Liver (tissue), 9 donors: Measurements from ENCODE around the gene MPV17L. TPM values are rescaled to one million over a fixed set of nuclear protein-coding genes. Genes with fewer than 3 reads are reported as not detected.
"Not testable (repeated sequence)": the region's sequence is repeated elsewhere in the genome, so short reads cannot be mapped to it uniquely, and the experiment has no call there.

Experiments
- DNase-seq: peaks from one replicate; pipeline ENCODE4 v3.0.0-alpha.2; 2017; ENCODE audit warnings: low spot score
- H3K27ac ChIP-seq, 2 donors: one replicate each; pipeline ENCODE4 v1.7.0; 2013; ENCODE audit warnings: inconsistent platforms in 2 of 2, low read length in 2 of 2, control low read depth in 1 of 2, low read depth in 1 of 2, mild to moderate bottlenecking in 1 of 2
- H3K27me3 ChIP-seq, 4 donors: one replicate each; pipeline versions ENCODE4 v1.6.1 to v1.7.0; 2013; ENCODE audit warnings: low read length in 3 of 4, inconsistent platforms in 1 of 4, mild to moderate bottlenecking in 1 of 4, moderate library complexity in 1 of 4; ENCODE audit not compliant: control insufficient read depth in 4 of 4, insufficient read depth in 4 of 4
- H3K36me3 ChIP-seq, 4 donors: one replicate each; pipeline versions ENCODE4 v1.6.1 to v1.7.0; 2013; ENCODE audit warnings: low read length in 3 of 4, mild to moderate bottlenecking in 3 of 4, low read depth in 1 of 4, moderate library complexity in 1 of 4; ENCODE audit not compliant: control insufficient read depth in 4 of 4, insufficient read depth in 3 of 4
- H3K4me1 ChIP-seq, 4 donors: one replicate each; pipeline versions ENCODE4 v1.6.1 to v1.7.0; 2013; ENCODE audit warnings: low read length in 3 of 4, mild to moderate bottlenecking in 3 of 4, moderate library complexity in 1 of 4; ENCODE audit not compliant: control insufficient read depth in 4 of 4, insufficient read depth in 4 of 4
- H3K4me3 ChIP-seq, 3 donors: one replicate each; pipeline versions ENCODE4 v1.6.1 to v1.7.0; 2013; ENCODE audit warnings: low read length in 3 of 3, control low read depth in 1 of 3, low read depth in 1 of 3, mild to moderate bottlenecking in 1 of 3
- H3K9ac ChIP-seq, 2 donors: one replicate each; pipeline ENCODE4 v1.7.0; 2013; ENCODE audit warnings: low read length in 2 of 2, mild to moderate bottlenecking in 2 of 2, moderate library complexity in 2 of 2, control low read depth in 1 of 2, low read depth in 1 of 2
- H3K9me3 ChIP-seq, 4 donors: one replicate each; pipeline versions ENCODE4 v1.6.1 to v1.7.0; 2013; ENCODE audit warnings: low read length in 3 of 4; ENCODE audit not compliant: control insufficient read depth in 4 of 4
- ATF3 ChIP-seq: IDR thresholded peaks from 2 replicates; pipeline ENCODE4 v1.6.1; 2016; ENCODE audit warnings: antibody characterized with exemption
- EGR1 ChIP-seq, 2 donors: IDR thresholded peaks; 2 replicates each; pipeline ENCODE4 v1.6.1; 2016 to 2018; ENCODE audit warnings: antibody characterized with exemption in 2 of 2, low read depth in 2 of 2
- FOXA2 ChIP-seq: IDR thresholded peaks from 2 replicates; pipeline ENCODE4 v1.6.1; 2016; ENCODE audit warnings: antibody characterized with exemption
- GABPA ChIP-seq, 2 donors: IDR thresholded peaks in 1 of 2; conservative IDR thresholded peaks in 1 of 2; 2 replicates each; pipeline ENCODE4 v1.6.1; 2016; ENCODE audit warnings: antibody characterized with exemption in 2 of 2, mild to moderate bottlenecking in 1 of 2, moderate library complexity in 1 of 2
- HNF4A ChIP-seq, 2 donors: conservative IDR thresholded peaks; 2 replicates each; pipeline ENCODE4 v1.6.1; 2016; ENCODE audit warnings: antibody characterized with exemption in 2 of 2, mild to moderate bottlenecking in 2 of 2
- HNF4G ChIP-seq: IDR thresholded peaks from 2 replicates; pipeline ENCODE4 v1.6.1; 2016; ENCODE audit warnings: antibody characterized with exemption
- JUND ChIP-seq, 2 donors: IDR thresholded peaks; 2 replicates each; pipeline ENCODE4 v1.6.1; 2016; ENCODE audit warnings: antibody characterized with exemption in 2 of 2
- RAD21 ChIP-seq, 2 donors: IDR thresholded peaks; 2 replicates each; pipeline ENCODE4 v1.6.1; 2016; ENCODE audit warnings: antibody characterized with exemption in 2 of 2, mild to moderate bottlenecking in 2 of 2
- REST ChIP-seq: IDR thresholded peaks from 2 replicates; pipeline ENCODE4 v1.6.1; 2016; ENCODE audit warnings: antibody characterized with exemption, mild to moderate bottlenecking
- RXRA ChIP-seq, 2 donors: IDR thresholded peaks; 2 replicates each; pipeline ENCODE4 v1.6.1; 2017 to 2018; ENCODE audit warnings: antibody characterized with exemption in 2 of 2, mild to moderate bottlenecking in 1 of 2
- SP1 ChIP-seq: IDR thresholded peaks from 2 replicates; pipeline ENCODE4 v1.6.1; 2018; ENCODE audit warnings: antibody characterized with exemption, mild to moderate bottlenecking
- TAF1 ChIP-seq: conservative IDR thresholded peaks from 2 replicates; pipeline ENCODE4 v1.6.1; 2016; ENCODE audit warnings: antibody characterized with exemption, mild to moderate bottlenecking
- YY1 ChIP-seq: IDR thresholded peaks from 2 replicates; pipeline ENCODE4 v1.6.1; 2016; ENCODE audit warnings: antibody characterized with exemption, mild to moderate bottlenecking
- WGBS: extraction: QIAGEN DNeasy Blood & Tissue Kit; methylation state at CpG from one replicate; pipeline ENCODE4 v1.1.7; 2013; 5-methylcytosine and 5-hydroxymethylcytosine counted together
- polyA plus RNA-seq, 2 donors: library from polyadenylated mRNA; stranded (reverse) in 1 of 2; unstranded in 1 of 2; fragments of 200-250 nt in 1 of 2; fragments of >200 nt in 1 of 2; fragmentation: Nextera tagmentation in 1 of 2; extraction: Ambion mirVana in 1 of 2; gene quantifications; one replicate each; pipeline versions ENCODE4 v1.2.1 to v1.2.3, GENCODE V29; 2013 to 2015
- total RNA-seq, 2 donors: library from RNA; depleted of rRNA; stranded (reverse); fragments of >200 nt; gene quantifications; one replicate each; pipeline ENCODE4 v1.2.3, GENCODE V29; 2014
- TF ChIP-seq, protein P1 (sequence below): IDR thresholded peaks from 2 replicates; pipeline ENCODE4 v1.6.1; 2016; ENCODE audit warnings: antibody characterized with exemption
- TF ChIP-seq, protein P2 (sequence below): IDR thresholded peaks from 2 replicates; pipeline ENCODE4 v1.6.1; 2016; ENCODE audit warnings: antibody characterized with exemption
- donor health status: healthy.
- donor health status: healthy.
- donor health status: healthy.
- donor health status: healthy.
- donor health status: healthy.

MPV17L gene
- total and polyA plus RNA-seq, 4 donors: 4.9 to 39.6 (median 8.8) TPM

- WGBS: 24% methylated on average over 4 of the region's 4 CpGs
- no peak for DNase-seq
- no peak overlapping the region for H3K4me3 ChIP-seq
- peak in 1 of 2 donors; percentile 25 for TF ChIP-seq RAD21 (IDR thresholded peaks at IDR 0.05)
- TF ChIP-seq SP1: peak; percentile 59
- peak; percentile 8 for TF ChIP-seq FOXA2
- TF ChIP-seq RXRA (IDR thresholded peaks at IDR 0.05): peak; percentile 74 to 95
- TF ChIP-seq ATF3: peak; percentile 21
- no peak for TF ChIP-seq EGR1 (IDR thresholded peaks at IDR 0.05; ENCODE audit: low read depth in 2 of 2)
- TF ChIP-seq, protein P1, sequence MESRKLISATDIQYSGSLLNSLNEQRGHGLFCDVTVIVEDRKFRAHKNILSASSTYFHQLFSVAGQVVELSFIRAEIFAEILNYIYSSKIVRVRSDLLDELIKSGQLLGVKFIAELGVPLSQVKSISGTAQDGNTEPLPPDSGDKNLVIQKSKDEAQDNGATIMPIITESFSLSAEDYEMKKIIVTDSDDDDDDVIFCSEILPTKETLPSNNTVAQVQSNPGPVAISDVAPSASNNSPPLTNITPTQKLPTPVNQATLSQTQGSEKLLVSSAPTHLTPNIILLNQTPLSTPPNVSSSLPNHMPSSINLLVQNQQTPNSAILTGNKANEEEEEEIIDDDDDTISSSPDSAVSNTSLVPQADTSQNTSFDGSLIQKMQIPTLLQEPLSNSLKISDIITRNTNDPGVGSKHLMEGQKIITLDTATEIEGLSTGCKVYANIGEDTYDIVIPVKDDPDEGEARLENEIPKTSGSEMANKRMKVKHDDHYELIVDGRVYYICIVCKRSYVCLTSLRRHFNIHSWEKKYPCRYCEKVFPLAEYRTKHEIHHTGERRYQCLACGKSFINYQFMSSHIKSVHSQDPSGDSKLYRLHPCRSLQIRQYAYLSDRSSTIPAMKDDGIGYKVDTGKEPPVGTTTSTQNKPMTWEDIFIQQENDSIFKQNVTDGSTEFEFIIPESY: no peak
- TF ChIP-seq YY1: peak; percentile 30
- no peak for TF ChIP-seq GABPA (IDR thresholded peaks at IDR 0.05 in 1 of 2, conservative IDR thresholded peaks at IDR 0.05 in 1 of 2)
- TF ChIP-seq, protein P2, sequence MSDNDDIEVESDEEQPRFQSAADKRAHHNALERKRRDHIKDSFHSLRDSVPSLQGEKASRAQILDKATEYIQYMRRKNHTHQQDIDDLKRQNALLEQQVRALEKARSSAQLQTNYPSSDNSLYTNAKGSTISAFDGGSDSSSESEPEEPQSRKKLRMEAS: peak; percentile 50
- peak in 1 of 2 donors; percentile 44 for TF ChIP-seq JUND (IDR thresholded peaks at IDR 0.05)
- peak; percentile 31 to 70 for TF ChIP-seq HNF4A (conservative IDR thresholded peaks at IDR 0.05)
- H3K9ac ChIP-seq: peak overlapping the region in 1 of 2 donors; percentile 16
- H3K27me3 ChIP-seq: no peaks in the 10 kb centered on the region
- H3K36me3 ChIP-seq: peaks cover 0 to 3% (median 0%) of the 10 kb centered on the region in 4 donors
- H3K9me3 ChIP-seq: no peaks in the 10 kb centered on the region
- H3K27ac ChIP-seq: peak overlapping the region; percentile 42 to 63
- H3K4me1 ChIP-seq: peaks cover 0 to 8% (median 3%) of the 10 kb centered on the region in 4 donors
Measured at GRCh38 chr16:15404792-15405191, 9.2 kb downstream of the MPV17L start.

GRCh38 chr16:15407756-15408155 is 12.2 kb downstream of the MPV17L start:
- H3K4me3 ChIP-seq, H3K36me3 ChIP-seq, H3K4me1 ChIP-seq, H3K9ac ChIP-seq, H3K27ac ChIP-seq, H3K27me3 ChIP-seq, H3K9me3 ChIP-seq, DNase-seq: not testable (repeated sequence)
- 92% methylated on average over 4 of the region's 4 CpGs for WGBS

- H3K9me3 ChIP-seq, DNase-seq, H3K27ac ChIP-seq, H3K4me3 ChIP-seq, H3K27me3 ChIP-seq, H3K4me1 ChIP-seq, H3K36me3 ChIP-seq, H3K9ac ChIP-seq: not testable (repeated sequence)
- WGBS: 96% methylated on average over 6 of the region's 6 CpGs
Measured at GRCh38 chr16:15409476-15409875, 13.9 kb downstream of the MPV17L start.

GRCh38 chr16:15415511-15415985 is 20.0 kb downstream of the MPV17L start:
- H3K9me3 ChIP-seq: no peaks in the 10 kb centered on the region
- no peaks in the 10 kb centered on the region for H3K27me3 ChIP-seq
- no peak overlapping the region for H3K27ac ChIP-seq
- TF ChIP-seq REST (no peak), HNF4G (no peak), EGR1 (IDR thresholded peaks at IDR 0.05; ENCODE audit: low read depth in 2 of 2) (no peak), FOXA2 (no peak), GABPA (IDR thresholded peaks at IDR 0.05 in 1 of 2, conservative IDR thresholded peaks at IDR 0.05 in 1 of 2) (no peak), TAF1 (no peak), JUND (IDR thresholded peaks at IDR 0.05) (no peak)
- DNase-seq: no peak
- H3K9ac ChIP-seq: no peak overlapping the region
- 87% methylated on average over 3 of the region's 3 CpGs for WGBS
- no peaks in the 10 kb centered on the region for H3K4me1 ChIP-seq
- H3K36me3 ChIP-seq: no peaks in the 10 kb centered on the region
- H3K4me3 ChIP-seq: no peak overlapping the region
